Psoas muscle (tissue), 8 donors: ENCODE data around the gene U2AF2. TPM values are rescaled to one million over a fixed set of nuclear protein-coding genes. Genes with fewer than 3 reads are reported as not detected.

Source experiments
- ATAC-seq, 4 donors: fragments of 200-7000 bp; cut with Tn5 transposase; one replicate each; pipeline ENCODE4 v1.9.1; 2020; ENCODE audit warnings: moderate library complexity in 3 of 4, mild to moderate bottlenecking in 2 of 4
- DNase-seq, 2 donors: peaks; one replicate each; pipeline ENCODE4 v3.0.0-alpha.2; 2020
- H3K27ac ChIP-seq: fragments of 200-600 bp; one replicate; pipeline ENCODE4 v1.8.0; 2022
- H3K27me3 ChIP-seq, 3 donors: fragments of 200-600 bp in 1 of 3; one replicate each; pipeline versions ENCODE4 v1.6.1 to v1.8.0; 2013 to 2022; ENCODE audit warnings: low read length in 2 of 3, mild to moderate bottlenecking in 2 of 3, moderate library complexity in 1 of 3; ENCODE audit not compliant: insufficient read depth in 3 of 3
- H3K36me3 ChIP-seq, 2 donors: fragments of 200-600 bp in 1 of 2; one replicate each; pipeline versions ENCODE4 v1.6.1 to v1.8.0; 2013 to 2022; ENCODE audit warnings: low read depth in 1 of 2, mild to moderate bottlenecking in 1 of 2, moderate library complexity in 1 of 2; ENCODE audit not compliant: insufficient read depth in 1 of 2
- H3K4me1 ChIP-seq: fragments of 200-600 bp; one replicate; pipeline ENCODE4 v1.8.0; 2022
- H3K4me3 ChIP-seq: fragments of 200-600 bp; one replicate; pipeline ENCODE4 v1.8.0; 2022; ENCODE audit warnings: mild to moderate bottlenecking
- H3K9me3 ChIP-seq: fragments of 200-600 bp; one replicate; pipeline ENCODE4 v1.8.0; 2022
- CTCF ChIP-seq: fragments of 200-600 bp; IDR thresholded peaks from one replicate; pipeline ENCODE4 v1.8.0; 2022; ENCODE audit warnings: antibody characterized with exemption
- WGBS, 3 donors: extraction: QIAGEN DNeasy Blood & Tissue Kit; methylation state at CpG; one replicate each; pipeline versions ENCODE4 v1.1.6 to v1.1.7; 2013; 5-methylcytosine and 5-hydroxymethylcytosine counted together
- intact Hi-C, 2 donors: fragments of 100-400 bp; cut with DNase I; formaldehyde crosslinking; loops; one replicate each; pipeline versions ENCODE4 v1.11.0 to v1.14.2; 2022
- polyA plus RNA-seq, 3 donors: library from polyadenylated mRNA; stranded (reverse); fragments of 200-250 nt; gene quantifications; one replicate each; pipeline ENCODE4 v1.2.3, GENCODE V29; 2013
- total RNA-seq, 4 donors: library from RNA; stranded (reverse); fragmentation: NEBNext Ultra II Directional in 2 of 4; extraction: Animal tissue kit (Norgen Biotek cat#: 25700) in 2 of 4; gene quantifications; one replicate each; pipeline versions ENCODE4 v1.2.1 to v1.2.4, GENCODE V29; 2021 to 2023
- donor health status: healthy with polysubstance abuse.
- donor health status: DM: no; HTN: no; CAD: no; lungs with moderate emphysema.
- donor health status: Bipolar disorder and iron deficiency.
- donor health status: healthy.
- donor health status: DM: yes; HTN: yes; CAD: no.
- donor health status: DM: no; HTN: no; CAD: no.
- donor health status: DM: no; HTN: no; CAD: no.
- donor health status: DM: yes; HTN: yes; CAD: no.

Gene U2AF2
- total and polyA plus RNA-seq, 7 donors, result 54.1 to 116 (median 72.6) TPM

- intact Hi-C loops, result no loop called here
- WGBS, 3 donors, result 91 to 94% (median 92%) methylated on average over 24 to 27 of the region's 27 CpGs
- DNase-seq (no peak), ATAC-seq (no peak)
- peaks cover 23% of the 10 kb centered on the region for H3K4me1 ChIP-seq
- H3K4me3 ChIP-seq, result no peak overlapping the region
- peak overlapping the region; percentile 50 for H3K27ac ChIP-seq
- H3K9me3 ChIP-seq, result no peaks in the 10 kb centered on the region
- H3K36me3 ChIP-seq, result peaks cover 10 to 58% of the 10 kb centered on the region in 2 donors
- H3K27me3 ChIP-seq, result no peaks in the 10 kb centered on the region
- no peak for TF ChIP-seq CTCF
These were observed 41.4 kb upstream of the U2AF2 start for GRCh38 chr19:55613396-55613795.

- H3K27me3 ChIP-seq, result no peaks in the 10 kb centered on the region
- H3K36me3 ChIP-seq, result peaks cover 10 to 54% of the 10 kb centered on the region in 2 donors
- no peak overlapping the region for H3K27ac ChIP-seq
- peaks cover 24% of the 10 kb centered on the region for H3K4me1 ChIP-seq
- 92 to 95% (median 94%) methylated on average over 52 to 75 of the region's 75 CpGs for WGBS, 3 donors
- DNase-seq (no peak), ATAC-seq (no peak)
- H3K4me3 ChIP-seq, result no peak overlapping the region
- TF ChIP-seq CTCF, result no peak
- no peaks in the 10 kb centered on the region for H3K9me3 ChIP-seq
- intact Hi-C loops, result no loop called here
These were observed 40.7 kb upstream of the U2AF2 start for GRCh38 chr19:55613930-55614710.

- ATAC-seq, result no peak
- no peaks in the 10 kb centered on the region for H3K9me3 ChIP-seq
- H3K27ac ChIP-seq, result no peak overlapping the region
- no peak for TF ChIP-seq CTCF
- peaks cover 24% of the 10 kb centered on the region for H3K4me1 ChIP-seq
- no peak overlapping the region for H3K4me3 ChIP-seq
- 95 to 97% (median 97%) methylated on average over 71 to 98 of the region's 98 CpGs for WGBS, 3 donors
- H3K36me3 ChIP-seq, result peaks cover 7 to 46% of the 10 kb centered on the region in 2 donors
- intact Hi-C loops, result no loop called here
- H3K27me3 ChIP-seq, result no peaks in the 10 kb centered on the region
- DNase-seq, result no peak
These were observed 39.9 kb upstream of the U2AF2 start for GRCh38 chr19:55614711-55615542.

- no peaks in the 10 kb centered on the region for H3K9me3 ChIP-seq
- peaks cover 7 to 41% of the 10 kb centered on the region in 2 donors for H3K36me3 ChIP-seq
- peaks cover 33% of the 10 kb centered on the region for H3K4me1 ChIP-seq
- no peak for DNase-seq
- intact Hi-C loops, result no loop called here
- H3K27ac ChIP-seq, result no peak overlapping the region
- H3K4me3 ChIP-seq, result no peak overlapping the region
- no peak for TF ChIP-seq CTCF
- H3K27me3 ChIP-seq, result no peaks in the 10 kb centered on the region
- 97% methylated on average over 85 to 88 of the region's 88 CpGs for WGBS, 3 donors
- no peak for ATAC-seq
These were observed 39.1 kb upstream of the U2AF2 start for GRCh38 chr19:55615543-55616394.
